Amniotic epithelial cell (primary cell): ENCODE data around the gene LANCL3.
"Not testable (repeated sequence)": the region's sequence is repeated elsewhere in the genome, so short reads cannot be mapped to it uniquely, and the experiment has no call there.

ENCODE experiments used
- DNase-seq: peaks from one replicate; pipeline ENCODE4 v3.0.0-alpha.2; 2010; ENCODE audit warnings: low read depth

LANCL3 gene

DNA sequence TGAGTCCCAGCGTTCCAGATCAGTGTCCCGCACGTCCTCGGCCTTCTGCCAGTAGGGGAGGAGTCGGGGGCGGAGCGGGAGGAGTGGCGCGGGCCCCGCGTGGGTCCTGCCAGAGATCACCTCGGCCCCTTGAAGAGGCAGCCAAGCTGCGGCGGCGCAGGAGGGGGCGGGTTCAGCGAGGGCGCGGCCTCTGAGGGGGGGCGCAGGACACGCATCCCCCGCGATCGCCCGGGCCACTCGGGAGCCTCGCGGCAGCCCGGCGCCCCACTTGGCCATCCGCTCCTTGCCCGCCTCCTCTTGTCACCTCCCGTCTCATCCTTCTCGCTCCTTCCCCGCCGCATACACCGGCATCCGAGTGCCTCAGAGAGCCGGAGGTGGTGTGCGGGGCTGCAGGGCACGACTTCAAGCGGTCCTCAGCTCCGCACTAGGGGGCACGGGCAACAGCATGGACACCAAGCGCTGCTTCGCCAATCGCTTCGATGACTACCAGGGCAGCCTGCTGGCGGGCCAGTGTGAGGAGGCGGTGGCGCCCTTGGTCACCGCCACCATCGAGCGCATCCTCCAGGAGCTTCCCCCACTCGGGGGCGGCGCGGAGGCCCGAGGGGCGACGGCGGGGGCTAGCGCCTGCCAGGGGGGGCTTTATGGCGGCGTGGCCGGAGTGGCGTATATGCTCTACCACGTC is at the start of gene LANCL3:
TSS of gene LANCL3 (plus strand) at position 236 of the 682 bp plus-strand sequence. CDS start at position 446, 210 bp downstream.
- DNase-seq, result not testable (repeated sequence)

GRCh38 chrX:37523673-37524072 is 47.8 kb upstream of the LANCL3 start:
- not testable (repeated sequence) for DNase-seq

GRCh38 chrX:37541991-37542390 is 29.5 kb upstream of the LANCL3 start:
- DNase-seq, result no peak

GRCh38 chrX:37542791-37543190 is 28.7 kb upstream of the LANCL3 start:
- DNase-seq, result no peak

DNA sequence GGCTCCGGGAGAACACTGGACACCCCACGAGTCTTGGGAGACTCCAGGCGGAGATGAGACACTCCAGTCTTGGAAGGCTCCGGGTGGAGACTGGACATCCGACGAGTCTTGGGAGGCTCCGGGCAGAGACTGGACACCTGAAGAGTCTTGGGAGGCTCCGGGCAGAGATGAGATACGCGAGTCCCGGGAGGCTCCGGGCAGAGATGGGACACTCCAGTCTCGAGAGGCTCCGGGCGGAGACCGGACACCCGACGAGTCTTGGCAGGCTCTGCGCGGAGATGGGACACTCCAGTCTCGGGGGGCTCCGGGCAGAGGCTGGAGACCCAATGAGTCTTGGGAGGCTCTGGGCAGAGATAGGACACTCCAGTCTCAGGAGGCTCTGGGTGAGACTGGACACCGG is 28.1 kb upstream of the LANCL3 start:
- no peak for DNase-seq

- DNase-seq, result not testable (repeated sequence)
Observed at GRCh38 chrX:37544531-37544930, 26.9 kb upstream of the LANCL3 start.

GRCh38 chrX:37545066-37545465 is 26.4 kb upstream of the LANCL3 start:
- DNase-seq, result no peak

GRCh38 chrX:37549619-37550018 is 21.8 kb upstream of the LANCL3 start:
- DNase-seq, result not testable (repeated sequence)

GRCh38 chrX:37553476-37553875 is 18.0 kb upstream of the LANCL3 start:
- no peak for DNase-seq

DNA sequence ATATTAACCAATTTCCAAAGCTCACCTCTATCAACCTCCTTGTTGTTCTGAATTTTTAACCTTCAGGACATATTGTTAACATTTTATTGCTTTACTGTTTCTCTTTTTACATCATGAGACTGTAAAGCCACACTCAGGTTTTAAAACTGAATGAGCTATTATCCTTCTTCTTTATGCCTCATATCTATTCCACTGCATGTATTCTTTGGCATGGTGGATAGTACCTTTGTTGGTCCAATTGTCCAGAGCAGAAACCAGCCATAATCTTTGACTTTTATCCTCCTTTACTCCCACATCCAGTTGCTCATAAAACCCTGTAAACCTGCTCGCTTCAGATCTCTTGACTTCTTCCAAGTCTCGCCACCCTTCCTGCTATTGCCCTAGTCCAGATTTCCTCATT is 6.2 kb upstream of the LANCL3 start:
- not testable (repeated sequence) for DNase-seq

GRCh38 chrX:37570349-37570748 is 1.1 kb upstream of the LANCL3 start:
- DNase-seq, result not testable (repeated sequence)

DNA sequence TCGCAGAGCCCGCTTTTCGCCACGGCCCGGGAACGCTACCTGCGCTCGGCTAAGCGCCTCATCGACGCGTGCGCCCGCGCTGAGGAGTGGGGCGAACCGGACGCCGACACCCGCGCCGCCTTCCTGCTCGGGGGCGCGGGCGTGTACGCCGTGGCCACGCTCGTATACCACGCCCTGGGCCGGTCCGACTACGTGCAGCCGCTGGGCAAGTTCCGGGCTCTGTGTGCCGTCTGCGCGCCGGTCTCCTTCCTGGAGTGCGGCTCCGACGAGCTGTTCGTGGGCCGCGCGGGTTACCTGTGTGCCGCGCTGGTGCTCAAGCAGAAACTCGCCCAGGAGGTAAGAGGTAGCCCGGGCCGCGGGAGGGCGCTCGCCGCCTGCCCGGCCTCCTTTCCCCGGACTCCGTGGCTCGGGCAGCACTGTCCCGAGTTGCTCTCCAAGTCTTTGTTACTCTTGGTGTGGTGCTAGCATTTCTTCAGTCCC is 687 bp downstream of the LANCL3 start:
- DNase-seq, result not testable (repeated sequence)

GRCh38 chrX:37573121-37573520 is 1.7 kb downstream of the LANCL3 start:
- not testable (repeated sequence) for DNase-seq

GRCh38 chrX:37578045-37578444 is 6.6 kb downstream of the LANCL3 start:
- DNase-seq, result no peak

GRCh38 chrX:37580080-37580479 is 8.6 kb downstream of the LANCL3 start:
- no peak for DNase-seq

GRCh38 chrX:37587337-37587736 is 15.9 kb downstream of the LANCL3 start:
- not testable (repeated sequence) for DNase-seq

- DNase-seq, result no peak
Observed at GRCh38 chrX:37590047-37590446, 18.6 kb downstream of the LANCL3 start.

GRCh38 chrX:37594755-37595382 is 23.4 kb downstream of the LANCL3 start:
- DNase-seq, result no peak

- DNase-seq, result no peak
Observed at GRCh38 chrX:37599729-37600128, 28.3 kb downstream of the LANCL3 start.

- no peak for DNase-seq
Observed at GRCh38 chrX:37603938-37604409, 32.5 kb downstream of the LANCL3 start.

GRCh38 chrX:37607243-37607642 is 35.8 kb downstream of the LANCL3 start:
- no peak for DNase-seq

DNA sequence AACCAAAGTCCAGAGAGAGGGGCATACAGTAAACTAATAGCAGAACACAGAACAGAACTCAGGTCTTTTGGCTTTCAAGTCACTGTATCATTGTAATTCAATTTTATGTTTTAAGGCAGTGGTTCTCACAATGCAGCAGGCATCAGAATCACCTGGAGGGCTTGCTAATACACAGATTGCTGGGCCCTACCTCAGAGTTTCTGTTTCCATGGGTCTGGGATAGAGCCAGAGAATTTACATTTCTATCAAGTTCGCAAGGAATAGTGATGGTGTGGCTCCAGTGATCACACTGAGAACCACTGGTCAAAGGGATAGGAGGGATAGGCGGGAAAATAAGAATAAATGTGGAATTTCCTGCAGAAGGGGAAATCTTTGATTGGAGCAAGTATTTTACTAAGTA is 36.7 kb downstream of the LANCL3 start:
- DNase-seq, result no peak

DNA sequence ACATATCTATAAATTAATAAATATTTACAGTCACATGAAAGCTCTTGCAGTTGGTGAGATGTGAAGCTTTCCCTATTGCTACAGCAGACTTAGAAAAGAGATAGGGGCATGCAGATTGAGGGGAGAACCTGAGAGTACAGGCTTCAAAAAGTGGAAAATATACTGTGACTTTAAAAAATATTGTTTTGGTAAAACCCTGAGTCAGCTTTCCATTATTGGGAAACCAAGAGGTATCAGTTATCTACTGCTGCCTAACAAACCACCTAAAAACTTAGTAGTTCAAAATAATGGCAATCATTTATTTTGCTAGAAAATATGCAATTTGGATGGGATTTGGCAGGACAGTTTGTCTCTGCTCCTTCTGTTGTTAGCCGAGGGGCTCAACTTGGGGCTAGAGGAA is 38.3 kb downstream of the LANCL3 start:
- DNase-seq, result no peak
